T-helper 1 cell treated with Interleukin-12 subunit alpha and Interleukin-12 subunit beta and Interleukin-4 antibody, amounts not matched to agents 30 μg/mL and 1 μg/mL, for 36 hours (primary cell): ENCODE results near the gene JADE2.
A peak's percentile ranks its signal among the peaks of the same experiment; 100 is the strongest.

ENCODE experiments used
- H3K27ac Mint-ChIP-seq: one replicate; pipeline ENCODE4 v1.8.0; 2021; ENCODE audit warnings: mild to moderate bottlenecking, mixed read lengths
- H3K27me3 Mint-ChIP-seq: one replicate; pipeline ENCODE4 v1.8.0; 2021; ENCODE audit warnings: low read depth, mixed read lengths
- H3K36me3 Mint-ChIP-seq: one replicate; pipeline ENCODE4 v1.8.0; 2021; ENCODE audit warnings: low read depth, mixed read lengths
- H3K4me1 Mint-ChIP-seq: one replicate; pipeline ENCODE4 v1.8.0; 2021; ENCODE audit warnings: low read depth, mixed read lengths
- H3K4me3 Mint-ChIP-seq: one replicate; pipeline ENCODE4 v1.8.0; 2021; ENCODE audit warnings: mild to moderate bottlenecking, moderate library complexity, mixed read lengths
- H3K9me3 Mint-ChIP-seq: one replicate; pipeline ENCODE4 v1.8.0; 2021; ENCODE audit warnings: mixed read lengths

Gene JADE2

GRCh38 chr5:134534058-134534725 is 8.7 kb downstream of the JADE2 start:
- Mint-ChIP-seq H3K27ac (no peak overlapping the region), H3K9me3 (no peaks in the 10 kb centered on the region), H3K4me3 (no peak overlapping the region), H3K27me3 (no peaks in the 10 kb centered on the region), H3K4me1 (peaks cover 49% of the 10 kb centered on the region), H3K36me3 (peaks cover 17% of the 10 kb centered on the region)

GRCh38 chr5:134534726-134535110 is 9.2 kb downstream of the JADE2 start:
- H3K4me1 Mint-ChIP-seq = peaks cover 48% of the 10 kb centered on the region
- no peak overlapping the region for H3K27ac Mint-ChIP-seq
- H3K4me3 Mint-ChIP-seq = no peak overlapping the region
- H3K36me3 Mint-ChIP-seq = peaks cover 17% of the 10 kb centered on the region
- no peaks in the 10 kb centered on the region for H3K27me3 Mint-ChIP-seq
- H3K9me3 Mint-ChIP-seq = no peaks in the 10 kb centered on the region

DNA sequence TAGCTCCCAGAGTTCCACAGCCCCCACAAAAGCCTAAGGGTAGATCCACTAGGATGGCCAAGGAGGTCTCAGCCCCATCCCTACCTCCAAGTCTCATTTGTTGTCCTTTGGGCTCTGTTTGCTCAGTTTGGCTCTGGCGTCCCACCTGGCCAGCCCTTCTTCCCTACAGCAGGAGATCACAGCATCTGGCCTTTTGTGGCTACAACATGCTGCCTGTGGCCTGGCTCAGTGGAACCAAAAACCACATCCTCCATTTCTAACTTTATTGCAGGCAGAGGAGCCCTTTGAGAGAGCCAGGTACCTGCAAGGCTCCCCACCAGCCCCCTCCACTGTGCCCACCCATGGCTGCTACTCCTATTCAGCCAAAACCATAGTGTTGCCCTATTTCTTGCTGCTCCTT is 11.4 kb downstream of the JADE2 start:
- peaks cover 26% of the 10 kb centered on the region for H3K36me3 Mint-ChIP-seq
- H3K4me1 Mint-ChIP-seq = peaks cover 38% of the 10 kb centered on the region
- H3K27me3 Mint-ChIP-seq = no peaks in the 10 kb centered on the region
- H3K4me3 Mint-ChIP-seq = peak overlapping the region; percentile 61
- no peak overlapping the region for H3K27ac Mint-ChIP-seq
- H3K9me3 Mint-ChIP-seq = no peaks in the 10 kb centered on the region

GRCh38 chr5:134537297-134537696 is 11.8 kb downstream of the JADE2 start:
- Mint-ChIP-seq H3K27me3 (no peaks in the 10 kb centered on the region), H3K27ac (no peak overlapping the region), H3K9me3 (no peaks in the 10 kb centered on the region), H3K36me3 (peaks cover 24% of the 10 kb centered on the region), H3K4me1 (peaks cover 35% of the 10 kb centered on the region), H3K4me3 (peak overlapping the region; percentile 61)

- H3K36me3 Mint-ChIP-seq = peaks cover 24% of the 10 kb centered on the region
- no peak overlapping the region for H3K4me3 Mint-ChIP-seq
- no peaks in the 10 kb centered on the region for H3K9me3 Mint-ChIP-seq
- H3K4me1 Mint-ChIP-seq = peaks cover 34% of the 10 kb centered on the region
- no peaks in the 10 kb centered on the region for H3K27me3 Mint-ChIP-seq
- H3K27ac Mint-ChIP-seq = no peak overlapping the region
Observed at GRCh38 chr5:134538296-134538695, 12.8 kb downstream of the JADE2 start.

GRCh38 chr5:134539732-134540131 is 14.3 kb downstream of the JADE2 start:
- Mint-ChIP-seq H3K27me3 (no peaks in the 10 kb centered on the region), H3K36me3 (peaks cover 27% of the 10 kb centered on the region), H3K4me1 (peaks cover 39% of the 10 kb centered on the region), H3K9me3 (no peaks in the 10 kb centered on the region), H3K27ac (no peak overlapping the region), H3K4me3 (no peak overlapping the region)

GRCh38 chr5:134540747-134541733 is 15.6 kb downstream of the JADE2 start:
- H3K27me3 Mint-ChIP-seq = no peaks in the 10 kb centered on the region
- H3K27ac Mint-ChIP-seq = no peak overlapping the region
- no peak overlapping the region for H3K4me3 Mint-ChIP-seq
- peaks cover 26% of the 10 kb centered on the region for H3K36me3 Mint-ChIP-seq
- H3K4me1 Mint-ChIP-seq = peaks cover 44% of the 10 kb centered on the region
- no peaks in the 10 kb centered on the region for H3K9me3 Mint-ChIP-seq

DNA sequence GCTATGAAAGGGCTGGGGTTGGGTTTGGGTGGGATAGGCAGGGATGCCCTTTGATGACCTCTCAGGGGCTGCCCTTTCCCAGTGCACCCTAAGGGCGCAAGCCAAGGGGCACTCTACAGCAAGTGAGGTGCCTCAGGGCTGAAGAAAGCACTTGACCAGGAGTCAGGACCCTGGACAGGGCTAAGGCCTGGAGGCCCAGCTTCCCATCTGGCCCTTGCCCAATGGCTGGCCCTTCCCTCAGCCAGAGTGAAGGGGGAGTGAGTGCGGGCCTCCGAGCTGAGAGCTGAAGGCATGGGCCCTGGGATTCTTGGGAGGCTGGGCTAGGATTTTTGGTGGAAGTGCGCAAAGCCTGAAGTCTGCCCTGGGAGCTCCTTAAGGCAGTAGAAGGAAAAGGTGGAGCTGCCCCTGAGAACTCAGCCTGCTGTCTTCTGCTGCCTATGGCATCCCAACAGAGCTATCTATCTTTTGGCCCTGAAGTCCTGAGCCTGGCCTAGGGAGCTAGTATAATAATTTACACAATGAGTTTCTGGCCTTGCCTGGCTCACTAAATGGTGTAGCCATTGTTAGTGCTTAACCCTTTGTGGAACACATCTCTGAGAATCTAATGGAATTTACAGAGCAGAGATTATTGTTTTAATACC is 16.4 kb downstream of the JADE2 start:
- Mint-ChIP-seq H3K4me1 (peaks cover 36% of the 10 kb centered on the region), H3K4me3 (no peak overlapping the region), H3K36me3 (peaks cover 25% of the 10 kb centered on the region), H3K9me3 (no peaks in the 10 kb centered on the region), H3K27me3 (no peaks in the 10 kb centered on the region), H3K27ac (no peak overlapping the region)

DNA sequence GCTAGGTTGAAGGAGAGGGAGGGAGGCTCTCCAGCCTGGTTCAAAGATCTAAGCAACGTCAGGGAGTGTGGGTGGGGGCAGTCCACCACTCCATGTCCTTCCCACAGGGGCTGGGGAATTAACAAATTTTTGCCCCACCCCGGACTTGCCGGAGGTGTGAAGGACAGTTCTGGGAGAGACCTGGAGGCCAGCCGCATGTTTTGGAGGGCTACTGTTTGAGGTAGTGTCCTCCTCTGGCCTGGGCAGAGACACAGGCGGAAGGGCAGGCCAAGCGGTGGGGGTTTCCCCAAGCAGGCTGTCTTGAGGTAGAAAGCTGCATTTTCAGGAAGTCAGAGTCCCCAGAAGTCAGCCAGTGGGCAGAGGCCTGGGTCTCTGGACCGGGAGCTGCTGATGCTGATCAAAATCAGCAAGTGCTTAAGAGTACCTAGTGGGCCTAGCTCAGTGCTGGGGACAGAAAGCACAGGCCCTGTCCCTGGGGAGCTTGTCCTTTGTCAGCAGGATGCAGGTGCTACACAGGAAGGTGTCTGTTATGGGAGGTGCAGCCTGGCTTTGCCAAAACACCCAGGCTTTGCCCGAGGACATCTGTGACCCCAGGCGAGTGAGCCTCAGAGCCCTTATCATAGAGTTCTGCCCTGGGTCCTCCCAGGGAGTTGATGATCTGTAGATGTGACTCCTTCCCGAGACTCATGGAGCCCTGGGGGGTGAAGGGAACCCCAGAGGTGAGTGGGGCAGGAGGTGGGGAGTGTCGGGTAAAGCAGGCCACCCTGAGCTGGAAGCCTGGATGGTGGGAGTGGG is 18.5 kb downstream of the JADE2 start:
- Mint-ChIP-seq H3K9me3 (no peaks in the 10 kb centered on the region), H3K4me1 (peaks cover 29% of the 10 kb centered on the region), H3K4me3 (peak overlapping the region; percentile 78), H3K36me3 (peaks cover 28% of the 10 kb centered on the region), H3K27ac (peak overlapping the region; percentile 77), H3K27me3 (no peaks in the 10 kb centered on the region)

DNA sequence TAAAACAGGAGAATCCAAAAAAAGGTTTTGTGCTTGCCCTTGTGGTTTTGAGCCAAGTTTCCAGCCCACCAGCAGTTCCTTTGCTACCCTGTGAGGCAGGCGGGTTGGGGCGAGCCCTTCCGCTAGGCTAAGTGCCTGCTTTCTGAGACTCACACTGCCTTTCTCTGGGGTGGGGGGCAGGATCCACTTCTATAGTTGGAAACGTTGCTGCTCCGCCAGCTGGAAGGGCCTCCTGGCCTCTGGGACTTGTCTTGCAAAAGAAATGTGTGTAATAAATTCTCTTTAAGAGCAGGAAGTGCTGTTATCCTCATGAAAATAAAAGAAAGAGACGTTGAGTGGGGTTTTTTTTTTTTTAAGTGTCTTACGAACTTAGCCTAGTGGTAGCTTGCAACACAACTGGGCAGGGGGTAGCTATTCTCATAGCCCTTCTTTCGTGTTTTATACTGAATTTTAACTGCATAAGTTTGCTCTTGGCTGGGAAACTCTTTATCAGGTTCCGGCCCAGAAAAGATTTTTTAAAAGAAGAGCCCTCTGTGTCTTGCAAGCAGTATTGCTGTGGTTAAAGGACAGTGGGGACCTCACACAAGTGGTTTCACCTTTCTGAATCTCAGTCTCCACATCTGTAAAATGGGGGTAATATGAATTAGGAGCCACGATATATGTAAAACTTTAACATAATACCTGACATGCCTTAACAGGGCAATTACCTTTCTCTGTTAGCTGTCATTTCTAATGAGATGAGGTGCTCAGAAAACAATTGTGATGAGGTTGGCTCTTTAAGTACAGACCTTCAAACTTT is 19.8 kb downstream of the JADE2 start:
- Mint-ChIP-seq H3K9me3 (no peaks in the 10 kb centered on the region), H3K36me3 (peaks cover 28% of the 10 kb centered on the region), H3K4me3 (peak overlapping the region; percentile 78), H3K27ac (peak overlapping the region; percentile 77), H3K27me3 (no peaks in the 10 kb centered on the region), H3K4me1 (peaks cover 29% of the 10 kb centered on the region)

- Mint-ChIP-seq H3K27ac (peak overlapping the region; percentile 41), H3K27me3 (no peaks in the 10 kb centered on the region), H3K4me3 (no peak overlapping the region), H3K9me3 (no peaks in the 10 kb centered on the region), H3K36me3 (peaks cover 31% of the 10 kb centered on the region), H3K4me1 (peaks cover 29% of the 10 kb centered on the region)
Observed at GRCh38 chr5:134547066-134547465, 21.6 kb downstream of the JADE2 start.

- Mint-ChIP-seq H3K36me3 (peaks cover 34% of the 10 kb centered on the region), H3K9me3 (no peaks in the 10 kb centered on the region), H3K4me1 (peaks cover 29% of the 10 kb centered on the region), H3K27ac (no peak overlapping the region), H3K27me3 (no peaks in the 10 kb centered on the region), H3K4me3 (no peak overlapping the region)
Observed at GRCh38 chr5:134547579-134547978, 22.1 kb downstream of the JADE2 start.

- Mint-ChIP-seq H3K4me3 (no peak overlapping the region), H3K27me3 (no peaks in the 10 kb centered on the region), H3K27ac (no peak overlapping the region), H3K4me1 (peaks cover 29% of the 10 kb centered on the region), H3K36me3 (peaks cover 34% of the 10 kb centered on the region), H3K9me3 (no peaks in the 10 kb centered on the region)
Observed at GRCh38 chr5:134547999-134548658, 22.7 kb downstream of the JADE2 start.
